ENCODE data around the gene FMR1NB. TPM values are rescaled to one million over a fixed set of nuclear protein-coding genes. Genes with fewer than 3 reads are reported as not detected.

The FMR1NB gene
- total RNA-seq, 1 donor from 2014 or later: not detected

GRCh38 chrX:147950352-147950751, 30.8 kb upstream of the FMR1NB start:
- no peak for DNase-seq (ENCODE audit: low read depth)
- FAIRE-seq: no peak
- Histone ChIP-seq H3K27me3 (ENCODE audit: control insufficient read depth, insufficient read depth, low read length) (no peaks in the 10 kb centered on the region), H3K36me3 (ENCODE audit: control insufficient read depth, insufficient read depth, low read length) (no peaks in the 10 kb centered on the region), H3K4me3 (ENCODE audit: low read depth, low read length) (no peak overlapping the region)
- TF ChIP-seq CTCF (IDR thresholded peaks at IDR 0.05; ENCODE audit: insufficient read depth, low read length, severe bottlenecking): no peak

GRCh38 chrX:147953976-147954375, 27.2 kb upstream of the FMR1NB start:
- TF ChIP-seq CTCF (IDR thresholded peaks at IDR 0.05; ENCODE audit: insufficient read depth, low read length, severe bottlenecking): no peak
- H3K27me3 ChIP-seq (ENCODE audit: control insufficient read depth, insufficient read depth, low read length): no peaks in the 10 kb centered on the region
- no peak for FAIRE-seq
- H3K4me3 ChIP-seq (ENCODE audit: low read depth, low read length): no peak overlapping the region
- no peak for DNase-seq (ENCODE audit: low read depth)
- H3K36me3 ChIP-seq (ENCODE audit: control insufficient read depth, insufficient read depth, low read length): no peaks in the 10 kb centered on the region

GRCh38 chrX:147957291-147957690, 23.8 kb upstream of the FMR1NB start:
- peak; percentile 52 for DNase-seq (ENCODE audit: low read depth)
- no peak for TF ChIP-seq CTCF (IDR thresholded peaks at IDR 0.05; ENCODE audit: insufficient read depth, low read length, severe bottlenecking)
- FAIRE-seq: no peak
- no peak overlapping the region for H3K4me3 ChIP-seq (ENCODE audit: low read depth, low read length)
- no peaks in the 10 kb centered on the region for H3K36me3 ChIP-seq (ENCODE audit: control insufficient read depth, insufficient read depth, low read length)
- H3K27me3 ChIP-seq (ENCODE audit: control insufficient read depth, insufficient read depth, low read length): no peaks in the 10 kb centered on the region

GRCh38 chrX:147958291-147958690, 22.8 kb upstream of the FMR1NB start:
- Histone ChIP-seq H3K27me3 (ENCODE audit: control insufficient read depth, insufficient read depth, low read length) (no peaks in the 10 kb centered on the region), H3K4me3 (ENCODE audit: low read depth, low read length) (no peak overlapping the region), H3K36me3 (ENCODE audit: control insufficient read depth, insufficient read depth, low read length) (no peaks in the 10 kb centered on the region)
- DNase-seq (ENCODE audit: low read depth) (peak; percentile 56), FAIRE-seq (no peak)
- no peak for TF ChIP-seq CTCF (IDR thresholded peaks at IDR 0.05; ENCODE audit: insufficient read depth, low read length, severe bottlenecking)

- FAIRE-seq (no peak), DNase-seq (ENCODE audit: low read depth) (no peak)
- Histone ChIP-seq H3K27me3 (ENCODE audit: control insufficient read depth, insufficient read depth, low read length) (no peaks in the 10 kb centered on the region), H3K36me3 (ENCODE audit: control insufficient read depth, insufficient read depth, low read length) (no peaks in the 10 kb centered on the region), H3K4me3 (ENCODE audit: low read depth, low read length) (no peak overlapping the region)
- TF ChIP-seq CTCF (IDR thresholded peaks at IDR 0.05; ENCODE audit: insufficient read depth, low read length, severe bottlenecking): no peak
These were observed 20.4 kb upstream of the FMR1NB start for GRCh38 chrX:147960722-147961121.

GRCh38 chrX:147962476-147962875, 18.7 kb upstream of the FMR1NB start:
- no peaks in the 10 kb centered on the region for H3K36me3 ChIP-seq (ENCODE audit: control insufficient read depth, insufficient read depth, low read length)
- peak; percentile 9 for DNase-seq (ENCODE audit: low read depth)
- no peaks in the 10 kb centered on the region for H3K27me3 ChIP-seq (ENCODE audit: control insufficient read depth, insufficient read depth, low read length)
- no peak overlapping the region for H3K4me3 ChIP-seq (ENCODE audit: low read depth, low read length)
- FAIRE-seq: no peak
- no peak for TF ChIP-seq CTCF (IDR thresholded peaks at IDR 0.05; ENCODE audit: insufficient read depth, low read length, severe bottlenecking)
